Measurements from ENCODE around the gene PLXDC1.
"Not testable (repeated sequence)": the region's sequence is repeated elsewhere in the genome, so short reads cannot be mapped to it uniquely, and the experiment has no call there.

The PLXDC1 gene

GRCh38 chr17:39122991-39123390 lies 28.4 kb downstream of the PLXDC1 start:
- no peak for DNase-seq

- not testable (repeated sequence) for DNase-seq
Observed at GRCh38 chr17:39121919-39122318, 29.5 kb downstream of the PLXDC1 start.

- no peak for DNase-seq
Observed at GRCh38 chr17:39118674-39119419, 32.6 kb downstream of the PLXDC1 start.

GRCh38 chr17:39116224-39116623 lies 35.2 kb downstream of the PLXDC1 start:
- DNase-seq: no peak

GRCh38 chr17:39115135-39115534 lies 36.3 kb downstream of the PLXDC1 start:
- DNase-seq: no peak

- DNase-seq: no peak
Observed at GRCh38 chr17:39114723-39115122, 36.7 kb downstream of the PLXDC1 start.

- DNase-seq: no peak
Observed at GRCh38 chr17:39113871-39114270, 37.6 kb downstream of the PLXDC1 start.

- DNase-seq: no peak
Observed at GRCh38 chr17:39110435-39111136, 40.9 kb downstream of the PLXDC1 start.

GRCh38 chr17:39108461-39109375 lies 42.7 kb downstream of the PLXDC1 start:
- DNase-seq: no peak

GRCh38 chr17:39107973-39108372 lies 43.5 kb downstream of the PLXDC1 start:
- no peak for DNase-seq

- DNase-seq: no peak
Observed at GRCh38 chr17:39107155-39107554, 44.3 kb downstream of the PLXDC1 start.

- no peak for DNase-seq
Observed at GRCh38 chr17:39105705-39106104, 45.7 kb downstream of the PLXDC1 start.

GRCh38 chr17:39104657-39105056 lies 46.8 kb downstream of the PLXDC1 start:
- no peak for DNase-seq

- DNase-seq: no peak
Observed at GRCh38 chr17:39104046-39104445, 47.4 kb downstream of the PLXDC1 start.

GRCh38 chr17:39101091-39101490 lies 50.3 kb downstream of the PLXDC1 start:
- DNase-seq: no peak

GRCh38 chr17:39100530-39100929 lies 50.9 kb downstream of the PLXDC1 start:
- DNase-seq: no peak

GRCh38 chr17:39099663-39100286 lies 51.7 kb downstream of the PLXDC1 start:
- DNase-seq: no peak

GRCh38 chr17:39098588-39098987 lies 52.8 kb downstream of the PLXDC1 start:
- DNase-seq: no peak

GRCh38 chr17:39097537-39097936 lies 53.9 kb downstream of the PLXDC1 start:
- no peak for DNase-seq

- no peak for DNase-seq
Observed at GRCh38 chr17:39097150-39097519, 54.3 kb downstream of the PLXDC1 start.

GRCh38 chr17:39096508-39097149 lies 54.8 kb downstream of the PLXDC1 start:
- no peak for DNase-seq

GRCh38 chr17:39095309-39095686 lies 56.1 kb downstream of the PLXDC1 start:
- DNase-seq: no peak

All from NCI-H526 treated with DMSO at 0.1 percent for 48 hours (cell line).